ENCODE results near the gene CACNA2D3.

GRCh38 chr3:54733106-54734006 lies 611.0 kb downstream of the CACNA2D3 start:
- no peak for TF ChIP-seq CTCF (IDR thresholded peaks at IDR 0.05; ENCODE audit: insufficient read depth, low read depth, low read length)
- TF ChIP-seq EZH2 (IDR thresholded peaks at IDR 0.05; ENCODE audit: insufficient read depth, low read length) = no peak
